ENCODE measurements around the gene GRAMD1C. TPM values are rescaled to one million over a fixed set of nuclear protein-coding genes. Genes with fewer than 3 reads are reported as not detected.

The GRAMD1C gene
- total and polyA plus RNA-seq, 2 experiments from 2014 or later: 3.2 to 6.0 TPM

GRCh38 chr3:113895964-113896363, 57.4 kb downstream of the GRAMD1C start:
- H3K4me1 ChIP-seq (ENCODE audit: insufficient read depth): peaks cover 17% of the 10 kb centered on the region
- WGBS, 2 experiments (ENCODE audit: low coverage in 1 of 2, low lambda C conversion rate in 2 of 2, missing lambda C conversion rate in 2 of 2): 95 to 97% methylated on average over 3 of the region's 3 CpGs
- H2AFZ ChIP-seq: no peak overlapping the region
- no peaks in the 10 kb centered on the region for H3K79me2 ChIP-seq (ENCODE audit: insufficient read depth)
- H3K36me3 ChIP-seq (ENCODE audit: low read depth): no peaks in the 10 kb centered on the region
- 0 out of 2 replicates have a peak, but pooled peaks cover 3% of the 10 kb centered on the region for H3F3A ChIP-seq (ENCODE audit: insufficient read depth)
- DNase-seq: no peak
- no peaks in the 10 kb centered on the region for H3K9me3 ChIP-seq (ENCODE audit: low read depth)
- no peaks in the 10 kb centered on the region for H4K20me1 ChIP-seq (ENCODE audit: insufficient read depth)
- no peak for TF ChIP-seq EZH2 (IDR thresholded peaks at IDR 0.05; ENCODE audit: insufficient read depth, poor library complexity, severe bottlenecking)
- no peak for TF ChIP-seq EZH2phosphoT487 (IDR thresholded peaks at IDR 0.05; ENCODE audit: insufficient read depth, low read depth)
- no peaks in the 10 kb centered on the region for H3K9me2 ChIP-seq (ENCODE audit: insufficient read depth)
- no peak overlapping the region for H3K4me3 ChIP-seq
- no peak overlapping the region for H3K9ac ChIP-seq
- no peak overlapping the region for H3K4me2 ChIP-seq (ENCODE audit: unreplicated experiment)
- H3K27ac ChIP-seq: no peak overlapping the region
- no peaks in the 10 kb centered on the region for H3K27me3 ChIP-seq (replicated peaks; ENCODE audit: insufficient read depth)
- in situ Hi-C loops (cut with MboI): no loop called here

GRCh38 chr3:113896930-113897329, 58.3 kb downstream of the GRAMD1C start:
- Histone ChIP-seq H3K9me3 (ENCODE audit: low read depth) (no peaks in the 10 kb centered on the region), H3K4me1 (ENCODE audit: insufficient read depth) (peaks cover 17% of the 10 kb centered on the region), H3K36me3 (ENCODE audit: low read depth) (no peaks in the 10 kb centered on the region), H3K4me2 (ENCODE audit: unreplicated experiment) (no peak overlapping the region), H3K9ac (no peak overlapping the region), H3K9me2 (ENCODE audit: insufficient read depth) (no peaks in the 10 kb centered on the region), H3K27me3 (replicated peaks; ENCODE audit: insufficient read depth) (no peaks in the 10 kb centered on the region), H2AFZ (no peak overlapping the region), H3K4me3 (no peak overlapping the region), H4K20me1 (ENCODE audit: insufficient read depth) (no peaks in the 10 kb centered on the region), H3F3A (ENCODE audit: insufficient read depth) (0 out of 2 replicates have a peak, but pooled peaks cover 3% of the 10 kb centered on the region), H3K79me2 (ENCODE audit: insufficient read depth) (no peaks in the 10 kb centered on the region), H3K27ac (no peak overlapping the region)
- in situ Hi-C loops (cut with MboI): no loop called here
- WGBS, 2 experiments (ENCODE audit: low coverage in 1 of 2, low lambda C conversion rate in 2 of 2, missing lambda C conversion rate in 2 of 2): 85 to 88% methylated on average over 3 of the region's 3 CpGs
- no peak for TF ChIP-seq EZH2 (IDR thresholded peaks at IDR 0.05; ENCODE audit: insufficient read depth, poor library complexity, severe bottlenecking)
- no peak for TF ChIP-seq EZH2phosphoT487 (IDR thresholded peaks at IDR 0.05; ENCODE audit: insufficient read depth, low read depth)
- DNase-seq: no peak

- H3K4me2 ChIP-seq (ENCODE audit: unreplicated experiment): no peak overlapping the region
Observed at GRCh38 chr3:113897373-113897777, 58.8 kb downstream of the GRAMD1C start.

GRCh38 chr3:113898892-113899291, 60.3 kb downstream of the GRAMD1C start:
- Histone ChIP-seq H3K4me1 (ENCODE audit: insufficient read depth) (peaks cover 17% of the 10 kb centered on the region), H3K9me2 (ENCODE audit: insufficient read depth) (no peaks in the 10 kb centered on the region), H3F3A (ENCODE audit: insufficient read depth) (0 out of 2 replicates have a peak, but pooled peaks cover 3% of the 10 kb centered on the region), H3K9me3 (ENCODE audit: low read depth) (no peaks in the 10 kb centered on the region), H2AFZ (peak overlapping the region; percentile 44; the same call in 1 of the 2 replicates), H3K4me3 (no peak overlapping the region), H3K9ac (no peak overlapping the region), H3K27ac (peak overlapping the region; percentile 44), H3K79me2 (ENCODE audit: insufficient read depth) (no peaks in the 10 kb centered on the region), H3K4me2 (ENCODE audit: unreplicated experiment) (peak overlapping the region; percentile 8), H4K20me1 (ENCODE audit: insufficient read depth) (no peaks in the 10 kb centered on the region), H3K27me3 (replicated peaks; ENCODE audit: insufficient read depth) (no peaks in the 10 kb centered on the region), H3K36me3 (ENCODE audit: low read depth) (no peaks in the 10 kb centered on the region)
- in situ Hi-C loops (cut with MboI): no loop called here
- no peak for TF ChIP-seq EZH2 (IDR thresholded peaks at IDR 0.05; ENCODE audit: insufficient read depth, poor library complexity, severe bottlenecking)
- no peak for TF ChIP-seq EZH2phosphoT487 (IDR thresholded peaks at IDR 0.05; ENCODE audit: insufficient read depth, low read depth)
- 83 to 87% methylated on average over 2 of the region's 2 CpGs for WGBS, 2 experiments (ENCODE audit: low coverage in 1 of 2, low lambda C conversion rate in 2 of 2, missing lambda C conversion rate in 2 of 2)
- peak; percentile 53 for DNase-seq

More at GRCh38 chr3:113897373-113897777, 58.8 kb downstream of the GRAMD1C start:
- H3K9me3 ChIP-seq (ENCODE audit: low read depth): no peaks in the 10 kb centered on the region
- DNase-seq: no peak
- H3K4me1 ChIP-seq (ENCODE audit: insufficient read depth): peaks cover 17% of the 10 kb centered on the region
- 91 to 95% methylated on average over 1 of the region's 1 CpG for WGBS, 2 experiments (ENCODE audit: low coverage in 1 of 2, low lambda C conversion rate in 2 of 2, missing lambda C conversion rate in 2 of 2)
- H3F3A ChIP-seq (ENCODE audit: insufficient read depth): 0 out of 2 replicates have a peak, but pooled peaks cover 3% of the 10 kb centered on the region
- no peaks in the 10 kb centered on the region for H3K9me2 ChIP-seq (ENCODE audit: insufficient read depth)
- no peak overlapping the region for H3K27ac ChIP-seq
- 0 out of 2 replicates have a peak overlapping the region, but pooled peaks have one; percentile 13 for H2AFZ ChIP-seq
- no peak overlapping the region for H3K4me3 ChIP-seq
- in situ Hi-C loops (cut with MboI): no loop called here
- H3K79me2 ChIP-seq (ENCODE audit: insufficient read depth): no peaks in the 10 kb centered on the region
- H3K36me3 ChIP-seq (ENCODE audit: low read depth): no peaks in the 10 kb centered on the region
- no peaks in the 10 kb centered on the region for H4K20me1 ChIP-seq (ENCODE audit: insufficient read depth)
- H3K9ac ChIP-seq: no peak overlapping the region
- TF ChIP-seq EZH2 (IDR thresholded peaks at IDR 0.05; ENCODE audit: insufficient read depth, poor library complexity, severe bottlenecking) (no peak), EZH2phosphoT487 (IDR thresholded peaks at IDR 0.05; ENCODE audit: insufficient read depth, low read depth) (no peak)
- no peaks in the 10 kb centered on the region for H3K27me3 ChIP-seq (replicated peaks; ENCODE audit: insufficient read depth)

Data from GM23248 (cell line).